Brain pericyte (primary cell): ENCODE data around the gene SLC2A13.
"Not testable (repeated sequence)": the region's sequence is repeated elsewhere in the genome, so short reads cannot be mapped to it uniquely, and the experiment has no call there.

Source experiments
- DNase-seq: peaks from one replicate; pipeline ENCODE4 v3.0.0-alpha.2; 2012; ENCODE audit warnings: low read depth, low spot score

The SLC2A13 gene

GRCh38 chr12:39928181-39928899 lies 177.5 kb downstream of the SLC2A13 start:
- DNase-seq, result no peak

GRCh38 chr12:39923364-39923763 lies 182.5 kb downstream of the SLC2A13 start:
- no peak for DNase-seq

- not testable (repeated sequence) for DNase-seq
Observed at GRCh38 chr12:39922598-39922997, 183.3 kb downstream of the SLC2A13 start.

GRCh38 chr12:39920647-39921046 lies 185.2 kb downstream of the SLC2A13 start:
- no peak for DNase-seq

GRCh38 chr12:39920222-39920621 lies 185.7 kb downstream of the SLC2A13 start:
- DNase-seq, result no peak

- no peak for DNase-seq
Observed at GRCh38 chr12:39919790-39920189, 186.1 kb downstream of the SLC2A13 start.

- DNase-seq, result no peak
Observed at GRCh38 chr12:39915249-39915648, 190.6 kb downstream of the SLC2A13 start.

- DNase-seq, result no peak
Observed at GRCh38 chr12:39912211-39912980, 193.5 kb downstream of the SLC2A13 start.

- DNase-seq, result no peak
Observed at GRCh38 chr12:39906237-39906636, 199.6 kb downstream of the SLC2A13 start.

- no peak for DNase-seq
Observed at GRCh38 chr12:39905152-39905551, 200.7 kb downstream of the SLC2A13 start.

- no peak for DNase-seq
Observed at GRCh38 chr12:39902821-39903220, 203.1 kb downstream of the SLC2A13 start.

- DNase-seq, result no peak
Observed at GRCh38 chr12:39897315-39897714, 208.6 kb downstream of the SLC2A13 start.

- not testable (repeated sequence) for DNase-seq
Observed at GRCh38 chr12:39893388-39893787, 212.5 kb downstream of the SLC2A13 start.

- DNase-seq, result no peak
Observed at GRCh38 chr12:39892146-39892545, 213.7 kb downstream of the SLC2A13 start.

GRCh38 chr12:39887856-39888255 lies 218.0 kb downstream of the SLC2A13 start:
- DNase-seq, result no peak

- DNase-seq, result no peak
Observed at GRCh38 chr12:39886106-39886505, 219.8 kb downstream of the SLC2A13 start.

- DNase-seq, result no peak
Observed at GRCh38 chr12:39884616-39885125, 221.2 kb downstream of the SLC2A13 start.

GRCh38 chr12:39883411-39883810 lies 222.5 kb downstream of the SLC2A13 start:
- no peak for DNase-seq

- no peak for DNase-seq
Observed at GRCh38 chr12:39878753-39879152, 227.1 kb downstream of the SLC2A13 start.

GRCh38 chr12:39875721-39876120 lies 230.2 kb downstream of the SLC2A13 start:
- DNase-seq, result no peak

GRCh38 chr12:39874785-39875184 lies 231.1 kb downstream of the SLC2A13 start:
- DNase-seq, result no peak

GRCh38 chr12:39873065-39873464 lies 232.8 kb downstream of the SLC2A13 start:
- no peak for DNase-seq

GRCh38 chr12:39872425-39872824 lies 233.5 kb downstream of the SLC2A13 start:
- DNase-seq, result no peak
